ACC112 (cell line): ENCODE measurements around the gene RPL22.

Source experiments
- H2AFZ ChIP-seq: fragments of 200-600 bp; sonication (generic); one replicate; pipeline ENCODE4 v1.6.0; 2017; ENCODE audit warnings: antibody characterized with exemption, low read length; ENCODE audit not compliant: unreplicated experiment
- H3K27ac ChIP-seq: fragments of 200-600 bp; sonication (generic); 2 replicates; pipeline ENCODE4 v1.5.1; 2014; ENCODE audit warnings: low read depth, mild to moderate bottlenecking, antibody characterized with exemption, low read length, moderate library complexity
- H3K27me3 ChIP-seq: fragments of 200-600 bp; sonication (generic); 2 replicates; pipeline ENCODE4 v1.6.1; 2014; ENCODE audit warnings: mild to moderate bottlenecking, antibody characterized with exemption, low read length, moderate library complexity, mixed read lengths; ENCODE audit not compliant: insufficient read depth
- H3K36me3 ChIP-seq: fragments of 200-600 bp; sonication (generic); 2 replicates; pipeline ENCODE4 v1.6.1; 2016; ENCODE audit warnings: mild to moderate bottlenecking, antibody characterized with exemption, low read length, moderate library complexity, mixed read lengths; ENCODE audit not compliant: insufficient read depth
- H3K4me1 ChIP-seq: fragments of 200-600 bp; sonication (generic); one replicate; pipeline ENCODE4 v1.6.1; 2016; ENCODE audit warnings: low read length, mixed read lengths; ENCODE audit not compliant: insufficient read depth, unreplicated experiment, control insufficient read depth
- H3K4me3 ChIP-seq: fragments of 200-600 bp; sonication (generic); 2 replicates; pipeline ENCODE4 v1.5.1; 2014; ENCODE audit warnings: mild to moderate bottlenecking, low read depth, low read length
- H3K79me2 ChIP-seq: fragments of 200-600 bp; sonication (generic); one replicate; pipeline ENCODE4 v1.6.0; 2016; ENCODE audit warnings: low read length; ENCODE audit not compliant: control insufficient read depth, unreplicated experiment, insufficient read depth

The RPL22 gene

DNA sequence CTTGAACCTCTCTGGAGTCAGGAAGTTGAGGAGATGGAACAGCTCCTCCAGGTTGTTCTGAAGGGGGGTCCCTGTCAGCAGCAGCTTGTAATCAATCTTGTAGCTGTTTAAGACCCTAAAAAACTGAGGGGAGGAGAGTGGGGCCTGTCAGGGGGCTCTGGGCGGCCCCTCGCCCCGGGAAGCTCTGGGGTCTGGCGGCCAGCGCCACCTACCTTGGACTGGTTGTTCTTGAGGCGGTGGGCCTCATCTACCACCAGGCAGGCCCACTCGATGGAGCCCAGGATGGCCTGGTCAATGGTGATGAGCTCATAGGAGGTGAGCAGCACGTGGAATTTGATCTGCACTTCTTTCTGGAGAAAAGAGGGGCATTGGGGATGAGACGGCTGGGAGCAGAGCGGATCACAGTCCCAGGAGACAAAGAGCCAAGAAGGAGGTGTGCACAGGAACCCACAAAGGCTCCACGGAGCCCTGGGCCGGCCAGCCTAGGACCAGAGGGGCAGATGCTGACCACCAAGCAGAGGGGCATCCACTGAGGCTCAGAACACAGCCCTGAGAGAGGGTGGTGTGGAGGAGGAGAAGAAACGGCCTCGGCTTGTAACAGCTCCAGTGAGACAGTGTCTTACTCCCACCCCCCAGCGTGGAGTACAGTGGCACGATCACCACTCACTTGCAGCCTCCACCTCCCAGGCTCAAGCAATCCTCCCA is 62.7 kb downstream of the RPL22 start:
- Histone ChIP-seq H3K4me1 (no peaks in the 10 kb centered on the region), H2AFZ (no peak overlapping the region), H3K79me2 (no peaks in the 10 kb centered on the region), H3K4me3 (no peak overlapping the region), H3K27ac (no peak overlapping the region), H3K27me3 (peaks cover 15% of the 10 kb centered on the region), H3K36me3 (no peaks in the 10 kb centered on the region)
